Panc1 (cell line): ENCODE data around the gene CGA. TPM values are rescaled to one million over a fixed set of nuclear protein-coding genes. Genes with fewer than 3 reads are reported as not detected.

ENCODE experiments used
- ATAC-seq: fragments of 200-7000 bp; cut with Tn5 transposase; 2 replicates; pipeline ENCODE4 v1.9.1; 2020; ENCODE audit warnings: mild to moderate bottlenecking, moderate library complexity
- BruUV-seq: library from RNA; stranded (reverse); fragments of 400-500 nt; replicated peaks from 2 replicates; lab custom pipeline; 2021; lab: Mats Ljungman, UMichigan
- CTCF ChIA-PET: fragments of 300-600 bp; sonication (Branson Sonifier 250); formaldehyde crosslinking; loops from one replicate; lab custom pipeline; 2022; ENCODE audit warnings: antibody characterized with exemption; lab: Charles Lee
- POLR2A ChIA-PET: fragments of 300-600 bp; sonication (Branson Sonifier 250); formaldehyde crosslinking; loops from one replicate; lab custom pipeline; 2022; ENCODE audit warnings: antibody characterized with exemption; lab: Charles Lee
- DNase-seq: peaks from one replicate; pipeline ENCODE4 v3.0.0-alpha.2; 2010; ENCODE audit warnings: low read depth, low spot score
- H3K27ac ChIP-seq: 2 replicates; pipeline ENCODE4 v1.5.1; 2011; ENCODE audit warnings: mild to moderate bottlenecking, low read length, inconsistent platforms
- H3K27me3 ChIP-seq: fragments of 200-500 bp; sonication (Bioruptor generic); 2 replicates; pipeline ENCODE4 v1.6.0; 2014; ENCODE audit warnings: low read length, inconsistent platforms; ENCODE audit not compliant: control insufficient read depth, insufficient read depth
- H3K36me3 ChIP-seq: fragments of 200-500 bp; sonication (Bioruptor generic); 2 replicates; pipeline ENCODE4 v1.5.1; 2014; ENCODE audit warnings: inconsistent platforms, mild to moderate bottlenecking, low read length, moderate library complexity; ENCODE audit not compliant: control insufficient read depth, insufficient read depth
- H3K4me1 ChIP-seq: 2 replicates; pipeline ENCODE4 v1.5.1; 2011; ENCODE audit warnings: inconsistent platforms, mild to moderate bottlenecking, low read length, moderate library complexity; ENCODE audit not compliant: control insufficient read depth, insufficient read depth
- H3K4me3 ChIP-seq, 2 experiments: 2 replicates each; pipeline ENCODE4 v1.5.1; 2011 to 2012; ENCODE audit warnings: low read depth in 2 of 2, low read length in 2 of 2, mild to moderate bottlenecking in 2 of 2, inconsistent platforms in 1 of 2, moderate library complexity in 1 of 2
- H3K9me3 ChIP-seq: fragments of 200-500 bp; sonication (Bioruptor generic); 2 replicates; pipeline ENCODE4 v1.5.1; 2014; ENCODE audit warnings: low read depth, mild to moderate bottlenecking, inconsistent platforms, low read length, moderate library complexity; ENCODE audit not compliant: control insufficient read depth, insufficient read depth
- CTCF ChIP-seq: fragments of 450-650 bp; IDR thresholded peaks from 2 replicates; pipeline ENCODE4 v1.5.1; 2017; ENCODE audit warnings: mild to moderate bottlenecking
- POLR2AphosphoS5 ChIP-seq: IDR thresholded peaks from 2 replicates; pipeline ENCODE4 v1.6.1; 2012; ENCODE audit warnings: mild to moderate bottlenecking, low read depth, low read length, moderate library complexity
- REST ChIP-seq, 2 experiments: IDR thresholded peaks; 2 replicates each; pipeline ENCODE4 v1.6.1; 2011 to 2012; ENCODE audit warnings: low read depth in 2 of 2, control low read depth in 1 of 2, low read length in 1 of 2, mild to moderate bottlenecking in 1 of 2, moderate library complexity in 1 of 2; ENCODE audit not compliant: insufficient read depth in 1 of 2
- SIN3A ChIP-seq: IDR thresholded peaks from 2 replicates; pipeline ENCODE4 v1.6.1; 2012; ENCODE audit warnings: low read depth, mild to moderate bottlenecking, low read length, moderate library complexity, borderline replicate concordance; ENCODE audit not compliant: insufficient read depth
- TCF7L2 ChIP-seq: IDR thresholded peaks from 2 replicates; pipeline ENCODE4 v1.6.1; 2011; ENCODE audit warnings: mild to moderate bottlenecking, low read depth, low read length, inconsistent platforms
- in situ Hi-C: cut with HindIII; loops from 2 replicates; pipeline ENCODE4 v1.10.0; 2016; ENCODE audit warnings: low sequenced_read_pairs, low pct_unique_long_range_greater_than_20kb
- intact Hi-C: fragments of 100-400 bp; cut with micrococcal nuclease; formaldehyde crosslinking; loops from one replicate; pipeline ENCODE4 v1.10.0; 2022; ENCODE audit not compliant: unreplicated experiment
- total RNA-seq: library from RNA; stranded (reverse); gene quantifications from one replicate; pipeline ENCODE4 v1.2.1, GENCODE V29; 2021; ENCODE audit not compliant: unreplicated experiment

The CGA gene
- total RNA-seq, 1 experiment from 2014 or later = not detected

GRCh38 chr6:87092435-87092834 is 2.5 kb downstream of the CGA start:
- H3K36me3 ChIP-seq = no peaks in the 10 kb centered on the region
- BruUV-seq = no TSS peak
- TF ChIP-seq CTCF (no peak), TCF7L2 (no peak), REST (IDR thresholded peaks at IDR 0.05; ENCODE audit: insufficient read depth in 1 of 2, low read depth in 2 of 2, low read length in 1 of 2) (no peak), SIN3A (no peak), POLR2AphosphoS5 (no peak)

GRCh38 chr6:87089135-87089534 is 5.8 kb downstream of the CGA start:
- TF ChIP-seq REST (IDR thresholded peaks at IDR 0.05; ENCODE audit: insufficient read depth in 1 of 2, low read depth in 2 of 2, low read length in 1 of 2) (no peak), POLR2AphosphoS5 (no peak), CTCF (no peak), TCF7L2 (no peak), SIN3A (no peak)
- ATAC-seq (no peak), DNase-seq (no peak)
- H3K4me3 ChIP-seq = no peak overlapping the region
- no TSS peak for BruUV-seq
- intact Hi-C loops = no loop called here
- H3K9me3 ChIP-seq = no peaks in the 10 kb centered on the region
- peaks cover 14% of the 10 kb centered on the region for H3K27me3 ChIP-seq
- H3K4me1 ChIP-seq = no peaks in the 10 kb centered on the region
- H3K36me3 ChIP-seq = no peaks in the 10 kb centered on the region
- POLR2A ChIA-PET = no interaction called here
- in situ Hi-C loops = no loop called here
- H3K27ac ChIP-seq = no peak overlapping the region
- CTCF ChIA-PET = no interaction called here

More at GRCh38 chr6:87092435-87092834, 2.5 kb downstream of the CGA start:
- in situ Hi-C loops (no loop called here), intact Hi-C loops (no loop called here)
- Histone ChIP-seq H3K27me3 (peaks cover 25% of the 10 kb centered on the region), H3K4me1 (no peaks in the 10 kb centered on the region), H3K27ac (no peak overlapping the region), H3K9me3 (no peaks in the 10 kb centered on the region), H3K4me3 (no peak overlapping the region)
- no peak for DNase-seq
- ATAC-seq = no peak
- CTCF ChIA-PET = interaction anchor here (0.7 kb wide), 1 partner anchor 300 kb away, joined by 12 read pairs; no protein-coding TSS in a partner anchor
- POLR2A ChIA-PET = interaction anchor here (0.7 kb wide), 1 partner anchor 429 kb away, joined by 4 read pairs; no protein-coding TSS in a partner anchor
